ENCODE data around the gene VIT.
"Not testable (repeated sequence)": the region's sequence is repeated elsewhere in the genome, so short reads cannot be mapped to it uniquely, and the experiment has no call there.

VIT gene

GRCh38 chr2:36819095-36819711, 122.7 kb downstream of the VIT start:
- Mint-ChIP-seq H3K27ac (no peak overlapping the region), H3K36me3 (ENCODE audit: low read depth) (no peaks in the 10 kb centered on the region), H3K4me1 (peaks cover 49% of the 10 kb centered on the region), H3K9me3 (no peaks in the 10 kb centered on the region), H3K4me3 (no peak overlapping the region), H3K27me3 (ENCODE audit: low read depth, poor library complexity) (peaks cover 6% of the 10 kb centered on the region)
- DNase-seq, result no peak
- no peak for TF ChIP-seq CTCF (IDR thresholded peaks at IDR 0.05)

- H3K9me3 Mint-ChIP-seq, result no peaks in the 10 kb centered on the region
- no peaks in the 10 kb centered on the region for H3K36me3 Mint-ChIP-seq (ENCODE audit: low read depth)
- peak overlapping the region; percentile 86 for H3K27ac Mint-ChIP-seq
- H3K4me3 Mint-ChIP-seq, result no peak overlapping the region
- peaks cover 6% of the 10 kb centered on the region for H3K27me3 Mint-ChIP-seq (ENCODE audit: low read depth, poor library complexity)
- DNase-seq, result no peak
- H3K4me1 Mint-ChIP-seq, result peaks cover 53% of the 10 kb centered on the region
- TF ChIP-seq CTCF (IDR thresholded peaks at IDR 0.05), result no peak
Measured at GRCh38 chr2:36820942-36821605, 124.6 kb downstream of the VIT start.

GRCh38 chr2:36823862-36824261, 127.4 kb downstream of the VIT start:
- DNase-seq, result no peak
- Mint-ChIP-seq H3K27me3 (ENCODE audit: low read depth, poor library complexity) (peaks cover 3% of the 10 kb centered on the region), H3K9me3 (no peaks in the 10 kb centered on the region), H3K4me3 (no peak overlapping the region), H3K27ac (no peak overlapping the region), H3K4me1 (peaks cover 44% of the 10 kb centered on the region), H3K36me3 (ENCODE audit: low read depth) (no peaks in the 10 kb centered on the region)
- no peak for TF ChIP-seq CTCF (IDR thresholded peaks at IDR 0.05)

GRCh38 chr2:36824273-36824672, 127.8 kb downstream of the VIT start:
- Mint-ChIP-seq H3K4me1 (peaks cover 41% of the 10 kb centered on the region), H3K27ac (no peak overlapping the region), H3K27me3 (ENCODE audit: low read depth, poor library complexity) (peaks cover 6% of the 10 kb centered on the region), H3K9me3 (no peaks in the 10 kb centered on the region), H3K36me3 (ENCODE audit: low read depth) (no peaks in the 10 kb centered on the region), H3K4me3 (no peak overlapping the region)
- no peak for DNase-seq
- TF ChIP-seq CTCF (IDR thresholded peaks at IDR 0.05), result no peak

- H3K27me3 Mint-ChIP-seq (ENCODE audit: low read depth, poor library complexity); H3K4me3 Mint-ChIP-seq; H3K36me3 Mint-ChIP-seq (ENCODE audit: low read depth); H3K9me3 Mint-ChIP-seq; H3K27ac Mint-ChIP-seq; DNase-seq: not testable (repeated sequence)
- H3K4me1 Mint-ChIP-seq, result peaks cover 38% of the 10 kb centered on the region
Measured at GRCh38 chr2:36824683-36825082, 128.2 kb downstream of the VIT start.

- peaks cover 3% of the 10 kb centered on the region for H3K9me3 Mint-ChIP-seq
- no peak overlapping the region for H3K4me3 Mint-ChIP-seq
- no peak for TF ChIP-seq CTCF (IDR thresholded peaks at IDR 0.05)
- peaks cover 3% of the 10 kb centered on the region for H3K27me3 Mint-ChIP-seq (ENCODE audit: low read depth, poor library complexity)
- no peak for DNase-seq
- no peaks in the 10 kb centered on the region for H3K4me1 Mint-ChIP-seq
- H3K27ac Mint-ChIP-seq, result no peak overlapping the region
- no peaks in the 10 kb centered on the region for H3K36me3 Mint-ChIP-seq (ENCODE audit: low read depth)
Measured at GRCh38 chr2:36831185-36831584, 134.7 kb downstream of the VIT start.

All from nephron progenitor cell (in vitro differentiated cells).